Measurements from ENCODE around the gene BBS9.
"Not testable (repeated sequence)": the region's sequence is repeated elsewhere in the genome, so short reads cannot be mapped to it uniquely, and the experiment has no call there.

BBS9 gene

DNA sequence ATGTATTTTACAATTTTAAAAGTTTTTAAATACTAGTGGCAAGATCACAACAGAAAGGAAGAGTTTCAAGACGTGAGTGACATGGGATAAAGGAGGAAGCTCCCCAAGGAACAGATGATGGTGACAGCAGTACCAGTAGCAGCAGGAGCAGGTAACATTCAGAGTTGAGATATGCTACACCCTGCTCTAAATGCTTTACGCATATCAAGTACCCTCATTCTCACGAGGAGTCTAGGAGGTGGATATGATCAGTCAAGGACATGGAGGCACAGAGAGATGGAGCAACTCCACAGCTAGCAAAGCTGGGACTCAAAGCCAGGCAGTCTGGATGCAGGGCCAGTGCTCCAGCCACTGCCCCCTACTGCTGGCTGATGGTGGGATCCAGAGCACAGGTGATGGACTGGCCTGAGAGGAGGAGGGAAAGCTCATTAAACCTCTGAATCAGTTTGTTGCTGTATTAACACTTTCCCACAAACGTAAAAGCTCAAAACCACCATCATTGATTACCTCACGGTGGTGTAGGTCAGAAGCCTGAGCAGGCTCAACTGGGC lies 37.6 kb upstream of the BBS9 start:
- TF ChIP-seq, protein P1, sequence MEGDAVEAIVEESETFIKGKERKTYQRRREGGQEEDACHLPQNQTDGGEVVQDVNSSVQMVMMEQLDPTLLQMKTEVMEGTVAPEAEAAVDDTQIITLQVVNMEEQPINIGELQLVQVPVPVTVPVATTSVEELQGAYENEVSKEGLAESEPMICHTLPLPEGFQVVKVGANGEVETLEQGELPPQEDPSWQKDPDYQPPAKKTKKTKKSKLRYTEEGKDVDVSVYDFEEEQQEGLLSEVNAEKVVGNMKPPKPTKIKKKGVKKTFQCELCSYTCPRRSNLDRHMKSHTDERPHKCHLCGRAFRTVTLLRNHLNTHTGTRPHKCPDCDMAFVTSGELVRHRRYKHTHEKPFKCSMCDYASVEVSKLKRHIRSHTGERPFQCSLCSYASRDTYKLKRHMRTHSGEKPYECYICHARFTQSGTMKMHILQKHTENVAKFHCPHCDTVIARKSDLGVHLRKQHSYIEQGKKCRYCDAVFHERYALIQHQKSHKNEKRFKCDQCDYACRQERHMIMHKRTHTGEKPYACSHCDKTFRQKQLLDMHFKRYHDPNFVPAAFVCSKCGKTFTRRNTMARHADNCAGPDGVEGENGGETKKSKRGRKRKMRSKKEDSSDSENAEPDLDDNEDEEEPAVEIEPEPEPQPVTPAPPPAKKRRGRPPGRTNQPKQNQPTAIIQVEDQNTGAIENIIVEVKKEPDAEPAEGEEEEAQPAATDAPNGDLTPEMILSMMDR (IDR thresholded peaks at IDR 0.05; ENCODE audit: low read depth, low read length) = no peak
- no peak overlapping the region for H3K4me3 ChIP-seq (ENCODE audit: low read depth, low read length)
- in situ Hi-C loops (cut with HindIII; ENCODE audit: low sequenced_read_pairs) = no loop called here
- no peak for DNase-seq (ENCODE audit: low read depth, low spot score)

DNA sequence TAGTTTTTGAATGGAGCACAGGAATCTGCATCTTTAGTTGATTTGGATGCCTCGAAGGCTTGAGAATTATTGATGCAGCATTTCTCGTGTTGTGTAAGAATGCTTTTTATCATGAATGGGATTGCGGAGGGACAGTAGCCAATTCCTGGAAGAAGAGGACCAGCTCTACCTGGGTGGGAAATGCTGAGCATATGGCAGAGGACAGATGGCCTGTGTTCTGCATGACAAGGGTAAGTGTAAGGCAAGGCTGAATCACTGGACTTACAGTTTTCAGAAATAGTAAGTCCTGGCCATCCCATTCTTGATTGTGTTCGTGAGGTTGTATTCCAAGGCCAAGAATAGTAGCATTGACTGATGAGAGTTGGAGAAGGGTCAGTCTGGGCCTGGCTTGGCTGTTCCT lies 36.1 kb upstream of the BBS9 start:
- in situ Hi-C loops (cut with HindIII; ENCODE audit: low sequenced_read_pairs) = no loop called here
- no peak overlapping the region for H3K4me3 ChIP-seq (ENCODE audit: low read depth, low read length)
- no peak for DNase-seq (ENCODE audit: low read depth, low spot score)
- TF ChIP-seq, protein P1 (IDR thresholded peaks at IDR 0.05; ENCODE audit: low read depth, low read length) = no peak

DNA sequence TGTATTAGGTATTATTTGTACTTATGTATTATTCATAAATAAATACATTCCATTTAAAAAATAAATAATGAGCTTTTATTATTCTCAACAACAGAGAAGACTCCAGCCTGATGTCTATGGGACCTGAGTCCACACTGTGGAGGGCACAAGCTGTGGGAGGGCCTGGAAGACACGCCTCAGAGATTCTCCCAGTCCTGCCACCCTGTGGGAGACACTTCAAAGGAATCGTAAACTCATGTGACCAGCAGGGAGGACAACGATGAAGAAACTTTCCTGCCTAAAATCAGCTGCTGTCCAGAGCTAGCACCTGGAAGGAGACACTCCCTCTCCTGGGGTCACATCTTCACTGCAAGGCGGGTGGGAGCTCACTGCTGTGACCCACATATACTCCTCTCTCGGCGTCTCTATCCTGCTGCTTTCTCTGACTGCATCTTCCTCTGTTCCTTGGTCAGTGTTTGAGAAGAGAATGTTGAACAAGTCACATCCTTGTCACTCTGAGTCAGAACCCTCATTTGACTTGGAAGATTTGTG lies 34.6 kb upstream of the BBS9 start:
- DNase-seq (ENCODE audit: low read depth, low spot score); in situ Hi-C loops (cut with HindIII; ENCODE audit: low sequenced_read_pairs); H3K4me3 ChIP-seq (ENCODE audit: low read depth, low read length): not testable (repeated sequence)

DNA sequence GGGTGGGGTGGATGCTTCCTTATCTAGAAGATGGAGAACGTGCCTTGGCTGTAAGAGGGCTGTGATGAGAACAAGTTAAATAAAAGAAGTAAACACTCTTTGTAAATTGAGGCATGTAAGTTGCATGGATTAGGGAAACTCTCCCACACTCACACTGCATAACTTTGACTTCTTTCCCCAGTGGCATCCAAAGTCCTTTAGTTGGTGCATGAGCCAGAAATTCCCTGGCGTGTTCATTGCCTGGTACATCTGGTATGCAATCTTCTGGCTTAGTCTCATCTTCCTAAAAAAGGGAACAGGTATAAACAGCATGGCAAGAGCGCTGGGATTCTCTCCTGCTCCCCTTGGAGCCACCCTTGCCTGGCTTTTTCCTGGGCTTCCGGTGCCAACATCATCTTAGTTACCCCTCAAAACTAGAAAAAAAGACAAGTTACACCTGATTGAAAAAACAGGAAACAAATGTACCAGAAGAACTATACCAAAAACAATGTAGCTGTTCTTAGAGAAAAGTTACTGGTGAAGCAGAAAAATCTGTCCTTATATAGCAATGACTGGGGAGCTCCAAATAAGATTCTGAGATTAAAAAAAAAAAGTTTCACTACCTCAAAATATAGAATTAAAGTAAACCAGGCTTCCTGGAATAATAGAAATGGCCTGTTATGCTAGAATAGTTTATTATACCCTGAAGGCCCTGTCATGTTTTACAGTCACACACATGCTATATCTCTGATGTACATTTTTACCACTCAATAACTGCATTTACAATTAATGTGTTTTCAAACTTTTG lies 30.0 kb upstream of the BBS9 start:
- H3K4me3 ChIP-seq (ENCODE audit: low read depth, low read length) = no peak overlapping the region
- in situ Hi-C loops (cut with HindIII; ENCODE audit: low sequenced_read_pairs) = no loop called here
- TF ChIP-seq, protein P1 (IDR thresholded peaks at IDR 0.05; ENCODE audit: low read depth, low read length) = no peak
- no peak for DNase-seq (ENCODE audit: low read depth, low spot score)

DNA sequence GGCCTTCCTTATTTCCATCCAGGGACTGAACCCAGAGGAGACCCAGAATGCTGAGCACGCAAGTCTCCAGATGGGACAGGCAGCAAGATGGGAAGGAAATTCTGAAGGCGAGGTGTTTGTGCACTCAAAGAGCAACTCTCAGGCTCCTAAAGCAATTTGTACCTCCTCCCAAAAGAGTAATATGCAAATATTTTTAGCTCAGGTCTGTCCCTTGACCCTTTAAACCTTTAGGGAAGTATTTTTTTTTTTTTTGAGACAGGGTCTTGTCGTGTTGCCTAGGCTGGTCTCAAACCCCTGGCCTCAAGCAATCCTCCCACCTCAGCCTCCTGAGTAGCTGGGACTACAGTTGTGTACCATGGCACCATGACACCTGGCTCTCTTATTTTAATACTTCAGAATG lies 28.6 kb upstream of the BBS9 start:
- in situ Hi-C loops (cut with HindIII; ENCODE audit: low sequenced_read_pairs) = no loop called here
- H3K4me3 ChIP-seq (ENCODE audit: low read depth, low read length) = no peak overlapping the region
- DNase-seq (ENCODE audit: low read depth, low spot score) = no peak
- TF ChIP-seq, protein P1 (IDR thresholded peaks at IDR 0.05; ENCODE audit: low read depth, low read length) = no peak

DNA sequence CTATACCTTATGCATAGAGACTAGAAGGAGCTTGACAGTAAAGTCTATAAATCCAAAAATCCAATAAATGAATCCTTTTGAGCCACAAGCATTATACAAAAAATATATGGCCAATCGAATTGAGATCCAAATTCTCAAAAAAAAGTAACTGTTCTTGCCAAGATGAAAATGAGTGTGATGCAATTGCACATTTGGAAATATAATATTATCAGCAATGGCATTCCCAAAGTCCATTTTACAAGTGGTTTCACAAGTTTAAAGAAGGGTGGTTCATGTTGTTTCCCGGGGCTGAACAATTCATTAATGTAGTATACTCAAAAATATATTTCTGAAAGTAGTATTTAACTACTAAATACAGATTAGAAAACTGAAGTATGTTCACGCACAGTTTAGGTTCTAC lies 27.5 kb upstream of the BBS9 start:
- in situ Hi-C loops (cut with HindIII; ENCODE audit: low sequenced_read_pairs) = no loop called here
- DNase-seq (ENCODE audit: low read depth, low spot score) = no peak
- TF ChIP-seq, protein P1 (IDR thresholded peaks at IDR 0.05; ENCODE audit: low read depth, low read length) = no peak
- H3K4me3 ChIP-seq (ENCODE audit: low read depth, low read length) = no peak overlapping the region

Measured in astrocyte of the spinal cord (primary cell).